SK-N-MC (cell line): ENCODE results near the gene SLAMF9.

Source experiments
- EZH2 ChIP-seq: fragments of 200-600 bp; sonication (generic); IDR thresholded peaks from one replicate; pipeline ENCODE4 v1.6.1; 2017; ENCODE audit warnings: antibody characterized with exemption
- FOXP2 ChIP-seq: optimal IDR thresholded peaks from 2 replicates; pipeline ENCODE3; 2011; ENCODE audit warnings: mild to moderate bottlenecking, moderate library complexity; ENCODE audit not compliant: insufficient read depth; ENCODE audit errors: extremely low read length, control extremely low read depth
- POLR2AphosphoS5 ChIP-seq: IDR thresholded peaks from 2 replicates; pipeline ENCODE4 v1.6.1; 2012; ENCODE audit warnings: mild to moderate bottlenecking, low read depth, low read length, borderline replicate concordance

GRCh38 chr1:159951551-159951950, 2.5 kb downstream of the SLAMF9 start:
- TF ChIP-seq POLR2AphosphoS5: no peak
- TF ChIP-seq EZH2: no peak
- TF ChIP-seq FOXP2: no peak
